ENCODE results near the gene C4A.

- TF ChIP-seq CTCF (CRISPR knock-in tag; IDR thresholded peaks at IDR 0.05) (no peak), ZNF24 (IDR thresholded peaks at IDR 0.05) (no peak), SMC3 (IDR thresholded peaks at IDR 0.05; ENCODE audit: low read length) (no peak), KDM6A (CRISPR knock-in tag; IDR thresholded peaks at IDR 0.05; ENCODE audit: low read depth) (no peak), BHLHE40 (IDR thresholded peaks at IDR 0.05; ENCODE audit: low read length) (no peak), ZZZ3 (CRISPR knock-in tag; IDR thresholded peaks at IDR 0.05; ENCODE audit: borderline replicate concordance) (no peak), SALL2 (CRISPR knock-in tag; IDR thresholded peaks at IDR 0.05) (no peak), SP1 (IDR thresholded peaks at IDR 0.05) (no peak), SP1 (CRISPR knock-in tag; IDR thresholded peaks at IDR 0.05) (no peak), E2F1 (CRISPR knock-in tag; IDR thresholded peaks at IDR 0.05) (no peak), POLR2A (IDR thresholded peaks at IDR 0.05; ENCODE audit: insufficient read depth in 1 of 2, low read depth in 2 of 2, low read length in 2 of 2) (no peak), ZNF768 (CRISPR knock-in tag; IDR thresholded peaks at IDR 0.05) (no peak), NPAS2 (CRISPR knock-in tag; IDR thresholded peaks at IDR 0.05; ENCODE audit: borderline replicate concordance) (no peak)
Observed at GRCh38 chr6:31948753-31949413, 33.0 kb upstream of the C4A start.

All from HepG2 (cell line).